HUDEP-2 (cell line): ENCODE data around the gene PPP6R3.
"Not testable (repeated sequence)": the region's sequence is repeated elsewhere in the genome, so short reads cannot be mapped to it uniquely, and the experiment has no call there.

Experiments used
- DNase-seq, 76 experiments: peaks; one replicate each; lab custom pipeline; 2025; ENCODE audit not compliant: unreplicated experiment in 76 of 76; lab: John Stamatoyannopoulos, UW

PPP6R3 gene

DNA sequence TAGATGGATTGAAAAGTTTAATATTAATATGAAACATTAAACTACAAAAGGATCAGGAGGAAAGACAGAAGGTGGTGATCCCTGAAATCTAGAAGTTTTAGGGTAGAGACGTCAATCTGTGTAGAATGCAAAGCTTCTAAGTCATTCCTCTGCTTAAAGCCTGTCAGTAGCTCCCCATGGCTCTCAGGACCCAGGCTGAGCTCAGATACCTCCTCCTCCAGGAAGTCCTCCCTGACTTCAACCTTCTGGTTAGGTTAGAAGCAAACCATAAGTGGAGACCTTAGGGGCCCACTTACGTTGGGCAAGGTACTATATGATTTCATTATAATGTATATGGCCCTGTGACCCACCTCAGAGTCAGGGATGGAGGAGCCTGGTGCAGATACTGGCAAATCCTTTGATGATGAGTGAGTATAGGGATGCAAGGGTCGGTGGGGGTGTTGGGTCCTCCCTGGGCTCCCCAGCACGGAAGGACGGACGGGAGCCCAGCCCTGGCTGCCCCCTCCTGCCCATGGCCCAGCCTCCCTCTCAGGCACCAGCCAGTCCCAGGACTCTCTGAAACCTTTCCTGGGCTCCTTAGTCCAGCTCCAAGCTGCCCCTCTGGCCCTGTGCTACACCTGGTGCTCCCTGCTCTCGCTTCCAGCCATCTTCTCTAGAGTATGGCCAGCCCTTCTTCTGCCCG is 3.2 kb upstream of the PPP6R3 start:
- peak in 8 of 76 experiments; percentile 10 to 45 (median 24) for DNase-seq

DNA sequence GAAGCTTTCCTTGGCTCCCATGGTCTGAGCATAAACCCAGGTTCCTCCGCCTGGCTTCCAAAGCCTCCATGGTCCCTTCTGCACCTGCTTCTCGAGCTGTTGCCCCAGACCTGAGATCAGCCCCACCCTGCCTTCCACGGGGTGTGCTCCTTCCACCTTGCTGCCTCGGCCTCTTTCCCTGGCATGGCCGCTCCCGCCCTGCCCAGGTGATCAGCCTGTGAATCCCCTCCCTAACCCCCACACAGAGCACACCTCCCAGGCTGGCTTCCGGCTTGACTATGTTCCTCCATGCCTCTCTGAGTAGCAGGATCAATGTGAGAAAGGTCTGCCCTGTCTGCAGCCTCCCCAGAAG is 2.7 kb upstream of the PPP6R3 start:
- DNase-seq: no peak

DNA sequence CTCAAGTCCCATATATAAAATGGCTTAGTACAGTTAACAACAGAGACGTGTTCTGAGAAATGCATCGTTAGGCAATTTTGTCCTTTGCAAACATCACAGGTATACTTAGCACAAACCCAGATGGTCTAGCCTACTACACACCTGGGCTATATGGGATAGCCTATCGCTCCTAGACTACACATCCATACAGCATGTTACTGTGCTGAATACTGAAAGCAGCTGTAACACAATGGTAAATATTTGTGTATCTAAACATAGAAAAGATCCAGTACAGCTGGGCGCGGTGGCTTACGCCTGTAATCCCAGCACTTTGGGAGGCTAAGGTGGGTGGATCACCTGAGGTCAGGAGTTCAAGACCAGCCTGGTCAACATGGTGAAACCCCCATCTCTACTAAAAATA is 2.2 kb upstream of the PPP6R3 start:
- not testable (repeated sequence) for DNase-seq

DNA sequence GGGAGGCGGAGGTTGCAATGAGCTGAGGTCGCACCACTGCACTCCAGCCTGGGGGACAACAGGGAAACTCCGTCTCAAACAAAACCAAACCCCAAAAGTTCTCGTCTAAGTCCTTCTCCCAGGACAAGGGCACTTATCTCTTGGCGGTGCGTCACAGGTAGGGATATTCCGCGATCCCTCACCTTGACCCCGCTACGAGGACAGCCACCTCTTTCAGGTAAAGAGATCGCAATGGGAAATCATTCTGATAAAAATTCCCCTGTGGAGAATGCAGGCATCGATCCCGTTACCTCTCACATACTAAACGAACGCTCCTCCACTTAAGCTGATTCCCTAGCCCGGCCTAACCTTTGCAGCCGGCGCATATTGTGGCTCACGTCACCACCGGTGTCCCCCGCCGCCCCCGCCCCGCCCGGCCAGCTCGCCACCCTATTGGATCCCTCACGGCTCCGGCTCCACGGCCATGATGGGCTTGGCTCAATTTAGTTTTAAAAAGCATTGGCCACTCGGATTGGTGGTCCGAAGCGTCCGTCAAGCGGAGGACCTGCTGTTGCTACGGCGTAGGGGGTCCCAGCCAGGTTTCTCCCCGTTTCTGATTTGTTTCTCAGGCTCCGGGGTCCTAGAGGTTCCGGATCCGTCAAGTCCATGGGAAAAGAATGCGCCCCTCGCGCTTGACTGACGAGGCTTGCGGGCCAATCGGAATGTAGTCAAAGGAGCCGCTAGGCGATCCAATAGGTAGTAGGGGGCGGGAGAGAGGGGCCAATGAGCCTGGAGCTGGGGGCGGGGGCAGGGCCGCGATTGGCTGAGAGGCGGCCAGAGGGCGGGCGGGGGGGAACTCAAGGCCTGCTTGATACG is 439 bp upstream of the PPP6R3 start:
- DNase-seq: peak in 75 of 76 experiments; percentile 75 to 98 (median 92)

DNA sequence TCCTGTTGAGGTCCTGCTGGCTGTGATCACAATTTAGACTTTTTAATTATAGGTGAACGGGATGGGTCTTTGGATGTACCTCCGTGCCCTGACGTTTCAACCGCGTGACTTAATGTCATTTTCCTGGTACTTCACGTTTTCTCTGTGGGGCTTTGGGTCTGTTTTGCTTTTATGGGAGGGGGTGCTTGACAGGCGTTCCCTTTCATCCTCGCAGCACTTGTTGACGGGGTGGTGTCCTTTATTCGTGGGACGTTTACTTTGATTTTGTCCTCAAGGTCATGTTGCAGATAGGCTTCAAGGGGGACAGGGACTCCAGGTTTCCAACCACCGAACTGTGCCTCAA is 994 bp downstream of the PPP6R3 start:
- DNase-seq: no peak

DNA sequence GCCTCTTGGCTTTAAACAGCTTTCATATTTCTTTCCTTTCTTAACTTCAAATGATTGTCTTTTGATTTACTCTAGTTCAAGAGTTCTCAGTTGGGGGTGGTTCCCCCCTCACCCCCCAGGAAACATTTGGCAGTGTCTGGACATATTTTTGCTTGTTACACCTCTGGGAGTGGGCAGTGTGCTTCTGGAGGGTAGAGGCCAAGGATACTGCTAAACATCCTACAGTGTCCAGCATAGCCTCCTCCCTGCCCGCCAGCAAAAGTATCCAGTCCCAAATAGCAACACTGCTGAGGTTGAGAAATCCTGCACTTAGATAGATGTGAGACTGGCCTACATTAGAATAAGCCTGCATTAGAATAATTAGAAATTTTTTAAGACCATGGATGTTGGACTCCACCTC is 3.2 kb downstream of the PPP6R3 start:
- no peak for DNase-seq

DNA sequence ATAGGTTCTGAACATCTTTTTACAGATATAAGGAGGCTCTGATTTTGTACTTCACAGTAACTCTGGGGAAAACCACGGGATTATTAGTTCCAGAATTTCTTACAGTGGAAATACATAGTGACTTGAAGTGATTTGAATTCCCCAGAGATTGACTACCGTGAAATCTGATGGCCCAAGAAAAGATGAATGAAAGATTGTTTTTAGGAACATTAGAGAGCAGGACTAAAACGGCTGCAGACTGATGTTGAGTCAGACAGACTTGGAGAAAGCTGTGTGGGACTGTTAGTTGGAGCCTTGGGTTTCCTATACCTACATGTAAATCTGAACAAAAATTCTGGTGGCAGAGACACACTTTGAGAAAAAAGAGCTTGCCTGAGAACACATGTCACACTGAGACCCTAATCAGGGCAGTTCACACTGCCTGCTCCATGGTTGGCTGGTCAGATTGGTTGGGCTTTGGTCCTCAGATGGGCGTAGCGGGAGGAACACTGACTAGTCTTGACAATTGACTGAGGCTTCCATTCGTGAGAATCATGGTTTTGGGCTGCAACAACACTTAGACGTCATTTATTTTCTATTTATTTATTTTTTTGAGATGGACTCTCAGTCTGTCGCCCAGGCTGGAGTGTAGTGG is 6.8 kb downstream of the PPP6R3 start:
- DNase-seq: no peak

DNA sequence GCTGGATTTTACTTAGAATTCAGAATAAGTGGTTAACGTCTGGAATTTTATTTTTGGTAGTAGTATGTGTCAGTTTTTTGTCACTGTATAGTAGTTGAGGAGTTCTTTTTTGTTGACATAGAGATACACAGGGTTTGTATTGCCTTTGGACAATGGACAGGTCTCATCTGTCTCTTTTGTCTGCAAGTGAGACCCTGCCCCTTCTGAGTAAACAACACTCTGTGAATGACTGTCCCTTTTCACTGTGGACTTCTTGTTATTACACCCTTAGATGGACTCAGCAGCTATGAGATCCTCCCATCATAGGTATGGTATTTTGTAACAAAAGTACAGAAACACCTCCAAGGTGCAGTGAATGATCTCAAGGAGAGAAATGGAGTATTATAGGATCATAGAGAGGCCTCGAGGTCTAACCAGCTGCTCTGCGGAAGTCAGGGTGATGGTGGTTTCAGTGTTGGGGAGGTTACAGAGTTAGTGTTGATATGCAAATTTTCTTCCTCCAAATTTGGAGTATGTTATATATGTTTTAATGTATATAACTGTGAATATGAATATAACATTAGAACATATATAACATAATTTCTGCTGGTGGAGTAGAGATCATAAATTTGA is 7.8 kb downstream of the PPP6R3 start:
- no peak for DNase-seq

DNA sequence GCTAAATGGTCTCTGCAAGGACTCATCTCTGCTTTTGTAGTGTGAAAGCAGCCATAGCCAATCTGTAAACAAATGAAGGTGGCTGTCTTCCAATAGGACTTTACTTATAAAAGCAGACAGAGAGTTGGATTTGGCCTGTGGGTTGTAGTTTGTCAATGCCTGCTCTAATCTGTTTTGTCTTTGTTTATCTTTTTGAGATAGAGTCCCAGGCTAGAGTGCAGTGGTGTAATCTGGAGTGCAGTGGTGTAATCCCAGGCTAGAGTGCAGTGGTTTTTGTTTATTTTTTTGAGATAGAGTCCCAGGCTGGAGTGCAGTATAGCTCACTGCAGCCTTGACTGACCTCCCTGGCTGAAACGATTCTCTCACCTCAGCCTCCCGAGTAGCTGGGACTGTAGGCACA is 8.6 kb downstream of the PPP6R3 start:
- no peak for DNase-seq

DNA sequence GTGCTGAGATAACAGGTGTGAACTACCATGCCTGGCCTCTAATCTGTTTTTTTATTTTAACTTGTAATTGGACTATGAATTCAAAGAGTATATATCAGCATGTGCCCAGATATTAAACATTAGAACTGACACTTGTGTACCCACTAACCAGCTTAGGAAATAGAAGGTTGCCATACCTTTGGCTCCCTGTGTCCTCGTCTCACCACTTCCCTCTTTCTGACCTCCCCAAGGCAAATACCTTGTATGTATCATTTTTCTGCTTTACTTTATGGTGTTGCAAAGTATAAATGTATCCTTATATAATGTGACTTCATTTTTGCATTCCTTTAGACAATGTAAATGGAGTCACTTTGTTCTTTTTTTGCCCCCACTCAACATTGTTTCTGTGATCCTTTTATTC is 9.1 kb downstream of the PPP6R3 start:
- DNase-seq: no peak

DNA sequence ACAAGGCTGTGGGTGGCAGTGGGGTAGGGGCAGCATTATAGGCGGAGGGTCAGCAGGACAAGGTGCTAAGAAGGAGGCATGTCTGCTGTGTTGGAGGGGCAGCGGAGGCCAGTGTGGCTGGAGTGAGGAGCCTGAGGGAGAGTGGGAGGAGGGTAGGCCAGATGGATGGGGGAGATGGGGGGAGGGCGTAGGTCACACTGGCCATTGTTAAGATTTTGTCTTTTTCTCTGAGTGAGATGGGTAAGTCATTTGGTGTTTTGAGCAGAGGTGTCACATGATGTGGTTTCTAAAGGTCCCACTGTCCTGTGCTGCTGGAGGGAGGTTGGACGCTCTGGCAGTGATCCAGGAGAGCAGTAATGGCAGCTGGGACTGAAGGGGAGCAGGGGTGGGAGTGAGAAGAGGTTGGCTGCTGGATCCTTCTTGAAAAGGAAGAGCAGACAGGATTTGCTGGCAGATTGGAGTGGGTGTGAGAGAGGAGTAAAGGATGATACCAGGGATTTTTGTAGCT is 9.8 kb downstream of the PPP6R3 start:
- DNase-seq: peak in 1 of 76 experiments; percentile 12

DNA sequence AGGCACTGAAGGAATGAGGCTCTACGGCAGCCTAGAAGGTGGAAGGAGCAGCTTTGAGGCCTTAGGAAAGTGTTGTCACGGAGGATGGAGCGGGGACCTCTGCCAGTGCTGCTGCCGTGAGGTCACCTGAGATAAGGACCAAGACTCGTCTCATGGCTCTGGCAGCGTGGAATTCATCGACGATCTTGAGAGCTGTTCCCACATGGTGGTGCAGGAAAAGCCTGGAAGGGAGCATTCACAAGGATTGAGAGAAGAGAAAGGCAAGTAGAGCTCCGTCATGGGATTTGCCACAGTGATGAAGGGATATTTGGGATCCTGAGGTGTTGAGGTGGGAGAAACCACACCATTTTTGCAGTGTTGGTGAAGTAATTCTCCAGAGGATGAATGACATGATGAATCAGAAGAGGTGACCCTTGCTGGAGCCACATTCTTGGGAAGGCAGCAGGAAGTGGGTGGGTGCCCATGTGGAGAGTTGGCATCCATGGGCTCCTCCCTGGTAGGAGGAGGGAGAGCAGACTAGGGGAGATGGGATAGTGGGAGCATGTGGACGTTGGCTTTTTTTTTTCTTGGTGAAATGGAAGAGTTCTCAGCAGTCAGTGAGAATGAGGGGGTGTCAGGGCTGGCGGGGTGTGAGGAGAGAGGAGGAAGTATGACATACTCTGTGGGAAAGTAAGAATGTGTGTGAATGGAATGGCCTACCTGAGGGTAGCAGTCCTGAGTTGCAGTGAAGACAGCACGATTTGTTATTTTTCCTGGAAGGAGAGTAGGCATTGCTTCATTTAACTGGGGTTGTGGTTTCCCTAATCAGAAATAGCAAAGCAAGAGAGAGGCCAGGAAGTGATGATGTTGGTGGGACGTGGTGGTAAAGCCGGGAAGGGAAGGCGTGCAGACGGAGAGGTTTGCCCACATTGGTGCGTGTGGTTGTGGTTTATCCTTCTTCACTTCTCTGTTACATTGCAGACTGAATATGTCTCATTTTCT is 11.1 kb downstream of the PPP6R3 start:
- DNase-seq: no peak

DNA sequence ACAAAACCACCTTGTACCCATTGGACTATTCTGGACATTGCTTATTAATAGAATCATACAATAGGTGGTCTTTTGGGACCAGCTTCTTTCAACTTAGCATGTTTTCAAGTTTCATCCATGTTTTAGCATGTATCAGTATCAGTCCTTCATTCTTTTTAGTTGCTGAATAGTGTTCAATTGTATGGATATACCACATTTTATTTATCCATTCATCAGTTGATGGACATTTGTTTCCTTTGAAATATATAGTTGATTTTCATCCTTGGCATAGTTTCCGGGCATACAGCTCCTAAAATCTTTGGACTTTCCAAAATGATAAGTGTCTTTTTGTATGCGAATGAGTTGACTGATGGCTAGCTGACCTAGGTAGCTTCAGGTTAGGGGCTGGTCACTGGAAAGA is 12.2 kb downstream of the PPP6R3 start:
- no peak for DNase-seq

DNA sequence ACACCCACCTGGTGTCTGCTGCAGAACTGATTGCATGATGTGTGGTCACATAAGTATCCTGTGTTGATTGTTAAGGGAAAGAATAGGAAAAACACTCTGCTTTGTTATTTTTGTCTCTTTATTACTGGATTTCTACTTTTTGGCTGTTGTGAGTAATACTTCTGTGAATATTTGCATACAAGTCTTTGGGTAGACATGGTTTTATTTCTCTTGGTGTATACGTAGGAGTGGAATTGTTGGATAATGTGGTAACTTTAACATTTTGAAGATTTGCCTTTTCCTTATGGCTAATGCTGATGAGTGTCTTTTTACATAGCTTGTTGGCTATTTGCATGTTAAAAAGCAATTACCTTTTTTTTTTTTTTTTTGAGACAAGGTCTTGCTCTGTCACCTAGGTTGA is 13.1 kb downstream of the PPP6R3 start:
- no peak for DNase-seq

DNA sequence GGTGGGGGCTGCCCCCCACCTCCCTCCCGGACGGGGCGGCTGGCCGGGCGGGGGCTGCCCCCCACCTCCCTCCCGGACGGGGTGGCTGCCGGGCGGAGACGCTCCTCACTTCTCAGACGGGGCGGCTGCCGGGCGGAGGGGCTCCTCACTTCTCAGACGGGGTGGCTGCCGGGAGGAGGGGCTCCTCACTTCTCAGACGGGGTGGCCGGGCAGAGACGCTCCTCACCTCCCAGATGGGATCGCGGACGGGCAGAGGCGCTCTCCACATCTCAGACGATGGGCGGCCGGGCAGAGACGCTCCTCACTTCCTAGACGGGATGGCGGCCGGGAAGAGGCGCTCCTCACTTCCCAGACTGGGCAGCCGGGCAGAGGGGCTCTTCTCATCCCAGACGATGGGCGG is 15.1 kb downstream of the PPP6R3 start:
- DNase-seq: not testable (repeated sequence)

DNA sequence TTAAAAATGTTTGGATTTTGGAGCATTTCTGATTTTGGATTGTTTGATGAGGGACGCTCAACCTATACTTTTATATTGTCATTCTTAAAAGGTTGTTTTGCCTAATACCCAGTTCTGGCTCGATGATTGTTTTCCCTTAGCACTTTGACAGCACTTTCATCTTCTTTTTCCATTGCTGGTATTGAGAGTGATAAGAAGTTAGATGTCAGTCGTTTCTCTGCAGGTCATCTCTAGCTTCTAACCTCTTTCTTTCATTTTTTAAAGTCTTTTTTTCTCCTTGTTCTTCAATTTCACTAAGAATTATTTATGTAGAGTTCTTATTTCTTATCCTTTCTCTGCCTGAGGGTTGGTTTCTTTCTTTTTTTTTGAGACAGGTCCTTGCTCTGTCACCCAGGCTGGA is 18.8 kb downstream of the PPP6R3 start:
- no peak for DNase-seq

DNA sequence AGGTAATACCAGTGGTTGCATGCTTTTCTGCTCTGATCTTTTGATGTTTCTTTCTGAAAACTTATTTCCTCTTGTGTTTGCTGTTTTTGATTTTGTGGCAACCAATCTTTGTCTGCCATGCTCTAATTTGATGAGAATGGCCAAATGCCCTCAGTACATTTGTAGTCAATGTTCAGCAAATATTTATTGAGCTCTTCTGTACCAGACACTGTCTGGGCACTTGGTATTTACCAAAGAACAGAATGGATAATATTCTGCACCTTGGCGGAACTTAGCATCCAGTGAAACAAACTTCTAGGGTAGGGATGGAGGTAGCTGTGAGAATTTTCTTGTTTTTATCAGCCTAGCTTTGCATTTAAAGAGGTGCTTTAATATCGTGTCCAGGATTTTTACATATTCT is 19.6 kb downstream of the PPP6R3 start:
- no peak for DNase-seq

DNA sequence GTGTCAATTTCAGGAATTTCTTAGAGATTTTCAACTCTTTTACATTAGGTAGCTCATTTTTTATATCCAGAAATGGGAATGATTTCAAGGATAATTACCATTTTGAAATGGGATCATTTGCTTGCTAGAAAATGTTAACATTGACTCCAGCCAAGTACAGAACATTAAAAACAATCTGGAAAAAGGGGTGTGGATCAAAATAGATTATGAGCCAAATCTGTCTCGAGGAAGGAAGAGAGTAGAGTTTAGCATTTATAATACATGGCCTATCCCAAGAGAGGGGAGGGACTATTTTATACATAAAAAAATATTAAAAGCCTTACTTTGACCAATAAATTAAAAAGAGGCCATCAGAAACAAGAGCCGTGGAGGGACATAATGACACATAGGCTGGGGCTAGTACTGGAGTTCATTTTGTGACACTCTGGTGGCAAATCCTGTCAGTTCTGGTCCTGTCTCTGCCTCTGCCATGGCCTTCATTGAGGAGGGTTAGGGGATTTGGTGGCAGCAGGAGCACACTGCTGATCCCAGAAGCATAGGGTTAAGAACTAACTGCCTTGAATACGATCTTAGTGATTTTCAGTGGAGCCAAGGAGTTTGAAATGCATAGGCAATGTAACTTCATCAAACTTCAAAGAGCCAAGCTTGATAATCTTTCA is 20.4 kb downstream of the PPP6R3 start:
- no peak for DNase-seq

DNA sequence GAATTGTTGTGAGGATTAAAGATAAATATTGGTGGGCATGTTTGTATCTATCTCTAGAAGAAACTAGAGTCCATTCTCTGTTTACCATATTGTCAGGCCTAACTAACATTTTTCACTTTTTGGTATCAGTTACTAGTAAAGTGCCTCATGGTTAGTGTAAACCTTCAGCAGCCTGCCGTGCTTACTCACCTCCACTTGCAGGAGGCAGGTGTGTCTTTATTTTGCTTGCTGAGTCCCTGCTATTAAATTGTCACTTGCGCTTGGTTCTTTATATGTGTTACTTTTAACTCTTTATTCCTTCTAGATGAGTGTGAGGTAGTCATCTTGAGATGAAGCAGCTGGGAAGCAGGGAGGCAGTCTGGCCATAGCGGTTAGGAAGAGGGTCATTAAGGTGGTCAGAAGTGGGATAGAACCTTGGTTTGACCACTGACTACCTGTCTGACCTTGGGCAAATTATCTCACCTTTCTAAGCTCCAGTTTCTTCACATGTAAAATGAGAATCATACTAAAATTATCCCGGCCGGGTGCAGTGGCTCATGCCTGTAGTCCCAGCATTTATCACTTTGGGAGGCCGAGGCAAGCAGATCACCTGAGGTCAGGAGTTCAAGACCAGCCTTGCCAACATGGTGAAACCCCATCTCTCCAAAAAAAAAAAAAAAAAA is 21.2 kb downstream of the PPP6R3 start:
- no peak for DNase-seq
